PC-3 (cell line): ENCODE results near the gene CYTH1. TPM values are rescaled to one million over a fixed set of nuclear protein-coding genes. Genes with fewer than 3 reads are reported as not detected.
A peak's percentile ranks its signal among the peaks of the same experiment; 100 is the strongest.

Experiments
- ATAC-seq: fragments of 200-7000 bp; cut with Tn5 transposase; 2 replicates; pipeline ENCODE4 v1.9.1; 2020; ENCODE audit warnings: mild to moderate bottlenecking, moderate library complexity
- BruUV-seq: library from RNA; stranded (reverse); fragments of 400-500 nt; replicated peaks from 2 replicates; lab custom pipeline; 2021; lab: Mats Ljungman, UMichigan
- CTCF ChIA-PET: fragments of 300-600 bp; sonication (Branson Sonifier 250); formaldehyde crosslinking; loops from one replicate; lab custom pipeline; 2022; ENCODE audit warnings: antibody characterized with exemption; lab: Charles Lee
- POLR2A ChIA-PET: fragments of 300-600 bp; sonication (Branson Sonifier 250); formaldehyde crosslinking; loops from one replicate; lab custom pipeline; 2022; ENCODE audit warnings: antibody characterized with exemption; ENCODE audit not compliant: unreplicated experiment; lab: Charles Lee
- DNase-seq: peaks from one replicate; pipeline ENCODE4 v3.0.0-alpha.2; 2015
- H2AFZ ChIP-seq: fragments of 300-600 bp; sonication (generic); 2 replicates; pipeline ENCODE4 v1.6.0; 2016; ENCODE audit warnings: antibody characterized with exemption, low read length
- H3F3A ChIP-seq: fragments of 300-600 bp; sonication (generic); one replicate; pipeline ENCODE4 v1.6.0; 2017; ENCODE audit warnings: antibody characterized with exemption, low read length, control low read depth, mild to moderate bottlenecking; ENCODE audit not compliant: unreplicated experiment
- H3K27ac ChIP-seq: fragments of 300-600 bp; sonication (generic); 2 replicates; pipeline ENCODE4 v1.5.1; 2016; ENCODE audit warnings: mild to moderate bottlenecking, low read length
- H3K27me3 ChIP-seq: fragments of 300-600 bp; sonication (generic); 2 replicates; pipeline ENCODE4 v1.6.1; 2016; ENCODE audit warnings: low read length, mixed read lengths
- H3K36me3 ChIP-seq: fragments of 300-600 bp; sonication (generic); 2 replicates; pipeline ENCODE4 v1.6.1; 2016; ENCODE audit warnings: low read depth, mixed run types, low read length, mixed read lengths
- H3K4me1 ChIP-seq: fragments of 300-600 bp; sonication (generic); 2 replicates; pipeline ENCODE4 v1.5.1; 2016; ENCODE audit warnings: low read length; ENCODE audit not compliant: insufficient read depth
- H3K4me2 ChIP-seq: fragments of 300-600 bp; sonication (generic); 2 replicates; pipeline ENCODE4 v1.6.0; 2016; ENCODE audit warnings: low read length
- H3K4me3 ChIP-seq: fragments of 300-600 bp; sonication (generic); 2 replicates; pipeline ENCODE4 v1.5.1; 2016; ENCODE audit warnings: mild to moderate bottlenecking, low read length, mixed read lengths
- H3K79me2 ChIP-seq: fragments of 300-600 bp; sonication (generic); 2 replicates; pipeline ENCODE4 v1.6.1; 2017; ENCODE audit warnings: low read length, mixed read lengths
- H3K9ac ChIP-seq: fragments of 300-600 bp; sonication (generic); 2 replicates; pipeline ENCODE4 v1.6.0; 2016; ENCODE audit warnings: mild to moderate bottlenecking, low read length
- H3K9me2 ChIP-seq: fragments of 300-600 bp; sonication (generic); replicated peaks from 2 replicates; pipeline ENCODE4 v1.6.1; 2016; ENCODE audit warnings: mixed run types, low read length, mixed read lengths
- H3K9me3 ChIP-seq: fragments of 300-600 bp; sonication (generic); 2 replicates; pipeline ENCODE4 v1.6.1; 2016; ENCODE audit warnings: low read length, mixed read lengths
- H4K20me1 ChIP-seq: fragments of 300-600 bp; sonication (generic); 2 replicates; pipeline ENCODE4 v1.6.1; 2016; ENCODE audit warnings: low read length, mixed read lengths
- EZH2 ChIP-seq: fragments of 300-600 bp; sonication (generic); IDR thresholded peaks from one replicate; pipeline ENCODE4 v1.6.1; 2017; ENCODE audit warnings: antibody characterized with exemption, mild to moderate bottlenecking, low read length; ENCODE audit not compliant: unreplicated experiment
- EZH2phosphoT487 ChIP-seq: fragments of 300-600 bp; sonication (generic); IDR thresholded peaks from 2 replicates; pipeline ENCODE4 v1.6.1; 2018; ENCODE audit warnings: mild to moderate bottlenecking, antibody characterized with exemption, low read length, borderline replicate concordance
- intact Hi-C: fragments of 100-400 bp; cut with micrococcal nuclease; formaldehyde crosslinking; loops from 2 replicates; pipeline ENCODE4 v1.9.0; 2023
- total RNA-seq: library from RNA; depleted of rRNA; stranded (reverse); fragments of >200 nt; gene quantifications from 2 replicates; pipeline ENCODE4 v1.2.3, GENCODE V29; 2014
- TF ChIP-seq, protein P1 (sequence below): fragments of 300-600 bp; sonication (generic); conservative IDR thresholded peaks from 2 replicates; pipeline ENCODE4 v1.5.1; 2017; ENCODE audit warnings: antibody characterized with exemption, low read depth, mild to moderate bottlenecking, low read length

Gene CYTH1
- total RNA-seq, 1 experiment from 2014 or later, result 29.7 TPM

GRCh38 chr17:78693346-78694083 lies 88.6 kb downstream of the CYTH1 start:
- Histone ChIP-seq H3K27ac (no peak overlapping the region), H3K4me3 (no peak overlapping the region), H3K79me2 (no peaks in the 10 kb centered on the region), H3K9me3 (no peaks in the 10 kb centered on the region), H3K36me3 (peaks cover 12% of the 10 kb centered on the region; the same call in 1 of the 2 replicates), H3K4me1 (no peaks in the 10 kb centered on the region), H3F3A (no peaks in the 10 kb centered on the region), H3K27me3 (no peaks in the 10 kb centered on the region), H3K9me2 (no peaks in the 10 kb centered on the region), H2AFZ (no peak overlapping the region), H3K4me2 (no peak overlapping the region), H3K9ac (no peak overlapping the region), H4K20me1 (no peaks in the 10 kb centered on the region)
- intact Hi-C loops, result no loop called here
- ChIA-PET CTCF (no interaction called here), POLR2A (interaction anchor here (0.6 kb wide), 1 partner anchor 195 kb away, joined by 13 read pairs; no protein-coding TSS in a partner anchor)
- no peak for DNase-seq
- ATAC-seq, result no peak
- TF ChIP-seq EZH2phosphoT487 (no peak), EZH2 (no peak)
- TF ChIP-seq, protein P1, sequence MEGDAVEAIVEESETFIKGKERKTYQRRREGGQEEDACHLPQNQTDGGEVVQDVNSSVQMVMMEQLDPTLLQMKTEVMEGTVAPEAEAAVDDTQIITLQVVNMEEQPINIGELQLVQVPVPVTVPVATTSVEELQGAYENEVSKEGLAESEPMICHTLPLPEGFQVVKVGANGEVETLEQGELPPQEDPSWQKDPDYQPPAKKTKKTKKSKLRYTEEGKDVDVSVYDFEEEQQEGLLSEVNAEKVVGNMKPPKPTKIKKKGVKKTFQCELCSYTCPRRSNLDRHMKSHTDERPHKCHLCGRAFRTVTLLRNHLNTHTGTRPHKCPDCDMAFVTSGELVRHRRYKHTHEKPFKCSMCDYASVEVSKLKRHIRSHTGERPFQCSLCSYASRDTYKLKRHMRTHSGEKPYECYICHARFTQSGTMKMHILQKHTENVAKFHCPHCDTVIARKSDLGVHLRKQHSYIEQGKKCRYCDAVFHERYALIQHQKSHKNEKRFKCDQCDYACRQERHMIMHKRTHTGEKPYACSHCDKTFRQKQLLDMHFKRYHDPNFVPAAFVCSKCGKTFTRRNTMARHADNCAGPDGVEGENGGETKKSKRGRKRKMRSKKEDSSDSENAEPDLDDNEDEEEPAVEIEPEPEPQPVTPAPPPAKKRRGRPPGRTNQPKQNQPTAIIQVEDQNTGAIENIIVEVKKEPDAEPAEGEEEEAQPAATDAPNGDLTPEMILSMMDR, result no peak
- no TSS peak for BruUV-seq

DNA sequence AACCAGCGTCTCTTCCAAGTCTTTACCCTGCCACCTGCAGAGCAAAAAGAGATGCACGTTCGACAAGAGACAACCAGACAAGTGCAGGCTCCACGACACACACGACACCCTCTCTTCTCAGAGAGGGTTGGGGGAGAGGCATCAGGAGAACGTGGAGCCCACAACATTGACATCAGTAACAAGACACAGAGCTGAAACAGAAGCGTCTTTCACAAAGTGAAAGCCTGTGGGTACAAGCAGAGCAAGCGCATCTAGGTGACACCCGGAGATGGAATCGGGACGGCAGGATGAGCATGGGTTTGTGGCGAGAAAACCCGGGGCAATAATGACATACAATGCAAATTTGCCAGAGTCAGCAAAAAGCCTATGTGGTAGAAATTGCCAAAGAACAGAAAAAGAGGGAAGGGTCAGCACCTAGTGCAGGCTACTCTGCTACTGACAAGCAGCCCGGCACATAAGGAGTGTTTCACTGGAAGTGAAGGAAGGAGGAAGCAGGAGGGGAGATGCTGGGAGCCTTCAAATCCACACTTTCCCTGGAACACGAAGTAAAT lies 89.5 kb downstream of the CYTH1 start:
- ATAC-seq (no peak), DNase-seq (no peak)
- BruUV-seq, result no TSS peak
- H3K36me3 ChIP-seq, result peaks cover 19% of the 10 kb centered on the region; the same call in 1 of the 2 replicates
- no peaks in the 10 kb centered on the region for H3K79me2 ChIP-seq
- H3K9ac ChIP-seq, result no peak overlapping the region
- H3F3A ChIP-seq, result no peaks in the 10 kb centered on the region
- no peak overlapping the region for H2AFZ ChIP-seq
- TF ChIP-seq, protein P1, result no peak
- H3K27me3 ChIP-seq, result no peaks in the 10 kb centered on the region
- H3K4me2 ChIP-seq, result no peak overlapping the region
- no peak overlapping the region for H3K27ac ChIP-seq
- H3K9me2 ChIP-seq, result no peaks in the 10 kb centered on the region
- ChIA-PET POLR2A (no interaction called here), CTCF (no interaction called here)
- H3K9me3 ChIP-seq, result no peaks in the 10 kb centered on the region
- no peaks in the 10 kb centered on the region for H4K20me1 ChIP-seq
- intact Hi-C loops, result no loop called here
- H3K4me1 ChIP-seq, result no peaks in the 10 kb centered on the region
- no peak overlapping the region for H3K4me3 ChIP-seq

DNA sequence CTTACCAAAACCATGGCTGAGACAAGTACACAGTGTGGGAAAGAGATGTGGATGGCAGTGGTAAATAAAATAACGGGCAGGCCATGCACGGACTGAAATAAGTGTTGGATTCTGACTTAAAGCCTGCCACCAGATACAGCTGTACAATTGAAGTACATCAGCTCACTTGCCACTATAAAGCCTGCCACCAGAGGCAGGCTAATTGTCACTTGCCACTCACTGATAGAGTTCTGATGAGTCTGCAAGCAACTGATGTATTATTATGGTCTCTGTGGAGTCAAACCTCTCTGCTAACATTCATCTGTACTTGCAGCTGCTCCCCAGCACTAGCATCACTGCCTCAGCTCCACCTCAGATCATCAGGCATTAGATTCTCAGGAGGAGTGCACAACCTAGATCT lies 93.0 kb downstream of the CYTH1 start:
- Histone ChIP-seq H3K4me3 (no peak overlapping the region), H3K9me2 (no peaks in the 10 kb centered on the region), H3K27ac (no peak overlapping the region), H4K20me1 (no peaks in the 10 kb centered on the region), H3K9ac (no peak overlapping the region), H3F3A (no peaks in the 10 kb centered on the region), H3K4me1 (no peaks in the 10 kb centered on the region), H2AFZ (no peak overlapping the region), H3K9me3 (no peaks in the 10 kb centered on the region), H3K27me3 (no peaks in the 10 kb centered on the region), H3K36me3 (peaks cover 15% of the 10 kb centered on the region; the same call in 1 of the 2 replicates), H3K79me2 (no peaks in the 10 kb centered on the region), H3K4me2 (no peak overlapping the region)
- ChIA-PET POLR2A (no interaction called here), CTCF (interaction anchor here (0.6 kb wide), 1 partner anchor 84 kb away, joined by 3 read pairs; no protein-coding TSS in a partner anchor)
- ATAC-seq (no peak), DNase-seq (peak; percentile 27)
- intact Hi-C loops, result no loop called here
- TF ChIP-seq EZH2 (no peak), EZH2phosphoT487 (no peak)
- TF ChIP-seq, protein P1, result peak; percentile 46; the same call in 1 of the 2 replicates
- BruUV-seq, result no TSS peak
